ENCODE data around the gene EFNA3. TPM values are rescaled to one million over a fixed set of nuclear protein-coding genes. Genes with fewer than 3 reads are reported as not detected.
"Not testable (repeated sequence)": the region's sequence is repeated elsewhere in the genome, so short reads cannot be mapped to it uniquely, and the experiment has no call there.

EFNA3 gene
- total RNA-seq, 1 donor, result 1.4 TPM

GRCh38 chr1:155117610-155118009, 39.0 kb downstream of the EFNA3 start:
- Histone ChIP-seq H3K79me2 (ENCODE audit: insufficient read depth, low read length) (no peaks in the 10 kb centered on the region), H3K4me2 (ENCODE audit: insufficient read depth, low read length) (no peak overlapping the region), H3K4me3 (ENCODE audit: insufficient read depth, low read length) (no peak overlapping the region), H3K9me3 (ENCODE audit: low read depth, low read length) (no peaks in the 10 kb centered on the region), H4K20me1 (ENCODE audit: insufficient read depth, low read length) (no peaks in the 10 kb centered on the region), H3K27me3 (ENCODE audit: insufficient read depth, low read length) (peaks cover 15% of the 10 kb centered on the region), H3K27ac (ENCODE audit: low read depth, low read length) (no peak overlapping the region), H2AFZ (ENCODE audit: low read length) (no peak overlapping the region), H3K4me1 (ENCODE audit: insufficient read depth, low read length) (no peaks in the 10 kb centered on the region), H3K36me3 (ENCODE audit: insufficient read depth, low read length) (no peaks in the 10 kb centered on the region)
- no peak for TF ChIP-seq CTCF (IDR thresholded peaks at IDR 0.05; ENCODE audit: extremely low read depth, low read depth, low read length)
- no peak for DNase-seq (ENCODE audit: insufficient read length, low spot score, missing footprints)

GRCh38 chr1:155118090-155118489, 39.5 kb downstream of the EFNA3 start:
- peaks cover 16% of the 10 kb centered on the region for H3K27me3 ChIP-seq (ENCODE audit: insufficient read depth, low read length)
- H3K4me3 ChIP-seq (ENCODE audit: insufficient read depth, low read length); H3K9me3 ChIP-seq (ENCODE audit: low read depth, low read length); H3K79me2 ChIP-seq (ENCODE audit: insufficient read depth, low read length); H3K4me1 ChIP-seq (ENCODE audit: insufficient read depth, low read length); H3K36me3 ChIP-seq (ENCODE audit: insufficient read depth, low read length); H2AFZ ChIP-seq (ENCODE audit: low read length); H3K27ac ChIP-seq (ENCODE audit: low read depth, low read length); DNase-seq (ENCODE audit: insufficient read length, low spot score, missing footprints); H4K20me1 ChIP-seq (ENCODE audit: insufficient read depth, low read length); H3K4me2 ChIP-seq (ENCODE audit: insufficient read depth, low read length): not testable (repeated sequence)

- H3K36me3 ChIP-seq (ENCODE audit: insufficient read depth, low read length), result no peaks in the 10 kb centered on the region
- no peak overlapping the region for H3K4me3 ChIP-seq (ENCODE audit: insufficient read depth, low read length)
- H3K4me2 ChIP-seq (ENCODE audit: insufficient read depth, low read length), result no peak overlapping the region
- no peaks in the 10 kb centered on the region for H3K9me3 ChIP-seq (ENCODE audit: low read depth, low read length)
- H3K4me1 ChIP-seq (ENCODE audit: insufficient read depth, low read length), result no peaks in the 10 kb centered on the region
- H3K79me2 ChIP-seq (ENCODE audit: insufficient read depth, low read length), result no peaks in the 10 kb centered on the region
- peaks cover 28% of the 10 kb centered on the region for H3K27me3 ChIP-seq (ENCODE audit: insufficient read depth, low read length)
- H4K20me1 ChIP-seq (ENCODE audit: insufficient read depth, low read length), result no peaks in the 10 kb centered on the region
- H3K27ac ChIP-seq (ENCODE audit: low read depth, low read length), result no peak overlapping the region
- no peak overlapping the region for H2AFZ ChIP-seq (ENCODE audit: low read length)
- DNase-seq (ENCODE audit: insufficient read length, low spot score, missing footprints), result no peak
- TF ChIP-seq CTCF (IDR thresholded peaks at IDR 0.05; ENCODE audit: extremely low read depth, low read depth, low read length), result no peak
Measured at GRCh38 chr1:155120253-155120652, 41.6 kb downstream of the EFNA3 start.

GRCh38 chr1:155121249-155121648, 42.6 kb downstream of the EFNA3 start:
- TF ChIP-seq CTCF (IDR thresholded peaks at IDR 0.05; ENCODE audit: extremely low read depth, low read depth, low read length), result no peak
- Histone ChIP-seq H2AFZ (ENCODE audit: low read length) (no peak overlapping the region), H3K4me2 (ENCODE audit: insufficient read depth, low read length) (no peak overlapping the region), H3K4me3 (ENCODE audit: insufficient read depth, low read length) (no peak overlapping the region), H3K36me3 (ENCODE audit: insufficient read depth, low read length) (no peaks in the 10 kb centered on the region), H4K20me1 (ENCODE audit: insufficient read depth, low read length) (no peaks in the 10 kb centered on the region), H3K27me3 (ENCODE audit: insufficient read depth, low read length) (peaks cover 38% of the 10 kb centered on the region), H3K27ac (ENCODE audit: low read depth, low read length) (no peak overlapping the region), H3K9me3 (ENCODE audit: low read depth, low read length) (no peaks in the 10 kb centered on the region), H3K79me2 (ENCODE audit: insufficient read depth, low read length) (no peaks in the 10 kb centered on the region), H3K4me1 (ENCODE audit: insufficient read depth, low read length) (no peaks in the 10 kb centered on the region)
- no peak for DNase-seq (ENCODE audit: insufficient read length, low spot score, missing footprints)

All from osteoblast (primary cell).